Hypothalamus (tissue), 51 donors: ENCODE results near the gene AP2A2.

Source experiments
- DNase-seq, 51 donors: peaks; one replicate each; lab custom pipeline; 2025; lab: John Stamatoyannopoulos, UW

The AP2A2 gene

DNA sequence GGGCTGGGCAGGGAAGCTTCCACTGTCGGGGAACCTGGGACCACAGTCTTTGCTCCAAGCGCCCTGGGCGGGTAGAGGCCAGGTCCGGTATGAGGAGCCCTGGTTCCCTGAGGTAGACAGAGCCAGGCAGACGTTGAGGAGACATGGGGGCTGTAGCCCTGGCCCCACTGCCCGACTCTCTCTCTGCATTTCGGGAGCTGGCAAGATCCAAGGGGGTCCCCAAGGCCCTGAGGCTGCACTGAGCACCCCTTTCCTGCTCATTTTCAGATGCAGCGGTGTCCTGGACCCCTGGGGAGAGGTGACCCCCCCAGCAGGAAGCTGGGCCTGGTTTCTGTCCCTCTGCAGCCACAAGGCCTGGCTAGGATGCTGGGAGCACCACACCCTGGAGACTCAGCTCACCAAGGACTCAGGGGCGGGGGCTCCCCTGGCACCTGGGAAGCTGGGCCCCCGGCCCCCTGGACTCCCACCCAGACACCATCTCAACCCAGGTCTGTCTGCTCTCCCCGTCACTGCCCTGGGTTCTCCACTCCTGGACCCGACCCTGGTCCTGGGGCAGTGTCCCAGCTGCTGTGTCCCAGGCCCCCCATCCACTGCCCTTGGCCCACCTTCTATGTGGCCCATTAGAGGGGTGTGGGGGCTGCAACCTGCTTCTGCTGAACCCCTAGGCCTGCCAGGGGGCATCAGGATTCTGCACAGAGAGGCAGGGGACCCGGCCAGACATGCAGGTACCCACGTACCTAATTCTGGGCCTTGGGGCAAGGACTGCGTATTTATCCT, 125.9 kb downstream of the AP2A2 start:
- no peak for DNase-seq

DNA sequence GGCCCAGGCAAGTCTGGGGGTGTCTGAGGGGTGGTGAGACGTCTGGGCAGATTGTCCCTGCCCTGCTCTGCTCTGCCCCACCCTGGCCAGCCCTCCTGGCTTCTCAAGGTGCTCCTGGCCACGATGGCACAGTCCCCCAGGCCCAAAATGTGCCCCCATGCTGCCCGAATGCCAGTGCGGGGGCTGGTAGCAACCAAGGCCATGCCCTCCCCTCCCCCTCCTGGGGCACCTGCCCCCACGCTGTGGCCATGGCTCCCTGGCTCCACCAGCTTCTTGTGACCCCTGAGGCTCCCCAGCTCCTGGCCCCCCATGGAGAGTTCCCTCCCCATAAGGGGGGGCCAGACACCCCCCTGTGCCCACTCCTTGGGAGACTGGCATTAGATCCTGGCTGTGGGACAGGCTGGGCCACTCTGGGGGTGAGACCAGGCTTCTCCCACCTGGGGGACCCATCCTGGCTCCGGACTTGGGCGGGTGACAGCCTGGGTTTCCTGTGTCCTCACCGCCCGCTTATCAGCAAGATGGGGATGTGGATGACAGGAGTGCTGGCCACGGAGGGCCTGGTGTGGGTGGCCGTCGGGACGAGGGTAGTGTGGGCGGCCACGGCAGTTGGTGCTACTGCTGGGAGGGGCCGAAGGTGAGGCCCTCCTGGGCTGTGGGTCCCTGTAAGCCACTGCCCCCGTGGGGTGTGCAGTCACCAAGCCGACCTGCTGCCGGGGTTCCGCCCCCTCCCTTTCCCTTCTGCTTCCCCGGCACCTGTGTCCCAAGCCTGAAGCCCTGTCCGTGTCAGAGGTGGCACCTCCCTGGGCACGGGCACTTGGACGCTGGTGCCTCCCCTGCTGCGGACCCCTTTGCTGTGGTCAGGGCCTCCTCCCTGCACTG, 126.7 kb downstream of the AP2A2 start:
- no peak for DNase-seq

DNA sequence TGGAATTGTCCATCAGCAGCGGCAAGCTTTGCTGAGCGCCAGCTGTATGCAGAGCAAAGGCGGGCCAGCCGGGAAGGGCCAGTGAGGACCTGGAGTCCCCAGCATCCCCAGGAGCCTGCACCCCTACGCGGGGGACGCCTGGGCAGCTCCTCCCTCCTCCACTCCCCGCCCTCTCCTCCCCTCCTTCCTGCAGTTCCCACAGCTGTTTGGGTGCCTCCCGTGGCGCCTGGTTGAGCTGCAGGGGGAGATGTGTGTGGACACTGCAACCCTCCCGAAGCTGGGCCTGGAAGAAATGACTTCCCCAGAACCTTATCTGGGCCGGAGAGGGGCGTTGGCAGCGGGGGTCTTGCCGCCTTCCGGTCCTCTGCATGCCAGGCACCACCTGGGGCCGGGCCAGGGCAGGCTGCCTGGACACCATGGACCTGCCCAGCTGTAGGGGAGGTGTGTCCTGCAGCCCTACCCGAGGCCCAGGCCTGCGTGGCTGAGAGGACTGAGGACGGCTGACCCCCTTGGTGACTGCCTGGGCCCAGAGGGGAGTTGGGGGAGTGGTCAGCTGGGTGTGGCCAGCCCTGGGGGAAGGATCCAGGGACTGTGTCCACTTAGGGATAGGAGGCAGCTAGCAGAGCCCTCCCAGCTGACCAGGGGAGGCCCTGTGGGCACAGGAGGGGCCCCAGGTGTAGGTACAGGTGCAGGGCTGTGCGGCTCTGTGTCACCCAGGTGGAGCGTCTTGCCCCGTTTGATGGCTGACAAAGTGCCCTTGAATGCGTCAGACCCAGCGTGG, 127.6 kb downstream of the AP2A2 start:
- no peak for DNase-seq

DNA sequence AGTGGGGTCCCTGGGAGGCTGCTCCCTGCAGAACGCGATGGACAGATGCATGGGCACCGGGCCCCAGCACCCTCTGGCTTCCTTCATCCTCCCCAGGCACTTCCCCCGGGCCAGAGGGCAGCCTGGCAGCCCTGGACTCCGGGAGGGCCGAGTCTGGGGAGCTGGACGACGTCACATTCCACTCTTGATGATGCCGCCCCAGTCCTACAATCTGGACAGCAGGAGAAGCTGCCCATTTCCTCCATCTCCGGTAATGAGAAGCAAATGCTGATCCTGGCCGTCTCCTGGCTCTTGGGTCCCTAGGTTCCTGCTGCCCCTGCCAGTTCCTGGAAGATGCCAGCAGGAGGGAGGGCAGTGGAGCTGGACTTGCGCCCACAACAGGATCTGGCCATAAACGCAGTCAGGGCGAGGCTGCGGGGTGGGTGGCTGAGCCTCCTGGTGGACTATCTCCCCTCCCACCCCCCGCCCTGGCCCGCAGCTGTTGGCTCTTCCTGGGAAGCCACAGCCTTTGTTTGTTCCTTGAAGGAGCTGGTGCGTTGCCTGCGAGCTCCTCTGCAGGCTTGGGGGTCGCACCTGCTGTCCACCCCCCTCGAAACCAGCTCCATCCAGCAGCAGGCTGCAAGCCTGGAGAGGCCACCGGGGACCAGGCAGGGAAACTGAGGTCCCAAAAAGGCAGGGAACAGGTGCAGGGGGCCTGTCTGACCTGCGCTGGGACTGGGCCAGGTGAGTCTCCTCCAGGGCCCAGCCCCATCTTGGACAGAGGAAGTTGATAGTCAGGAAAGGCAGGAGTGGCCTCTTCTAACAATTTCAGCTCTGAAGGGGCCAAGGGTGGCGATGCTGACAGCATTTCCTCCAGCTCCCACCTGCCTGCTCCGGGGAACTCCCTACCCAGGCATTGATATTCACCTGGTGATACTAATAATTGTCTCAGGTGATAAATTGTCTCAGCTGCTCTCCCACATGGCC, 128.8 kb downstream of the AP2A2 start:
- DNase-seq, result no peak

DNA sequence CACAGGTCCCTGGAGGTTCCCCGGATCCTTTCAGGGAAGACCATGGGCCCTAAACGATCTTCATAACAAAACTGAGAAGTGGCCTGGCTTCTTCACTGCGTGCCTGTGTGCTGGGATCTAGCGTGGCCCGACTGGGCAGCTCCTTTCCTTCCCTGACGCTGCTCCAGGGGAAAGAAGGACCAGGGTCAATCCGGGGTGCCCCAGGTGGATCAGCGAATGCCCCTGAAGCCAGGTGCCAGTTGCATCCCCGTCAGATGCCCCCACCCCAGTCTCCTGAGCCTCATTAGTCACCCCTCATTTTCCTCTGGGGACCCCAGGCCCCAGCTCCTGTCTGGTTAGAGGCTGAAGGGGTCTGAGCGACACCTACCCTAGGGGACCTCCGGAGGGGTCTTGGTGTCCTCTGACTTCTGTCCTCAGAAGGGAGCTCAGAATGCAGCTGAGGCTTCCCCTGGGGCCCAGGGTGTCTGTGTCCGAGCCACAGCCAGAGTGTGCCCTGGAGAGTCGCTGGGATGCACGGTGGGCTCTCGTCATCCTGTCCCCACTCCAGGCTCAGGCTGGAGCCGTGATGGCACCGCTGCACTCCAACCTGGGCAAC, 129.5 kb downstream of the AP2A2 start:
- no peak for DNase-seq

DNA sequence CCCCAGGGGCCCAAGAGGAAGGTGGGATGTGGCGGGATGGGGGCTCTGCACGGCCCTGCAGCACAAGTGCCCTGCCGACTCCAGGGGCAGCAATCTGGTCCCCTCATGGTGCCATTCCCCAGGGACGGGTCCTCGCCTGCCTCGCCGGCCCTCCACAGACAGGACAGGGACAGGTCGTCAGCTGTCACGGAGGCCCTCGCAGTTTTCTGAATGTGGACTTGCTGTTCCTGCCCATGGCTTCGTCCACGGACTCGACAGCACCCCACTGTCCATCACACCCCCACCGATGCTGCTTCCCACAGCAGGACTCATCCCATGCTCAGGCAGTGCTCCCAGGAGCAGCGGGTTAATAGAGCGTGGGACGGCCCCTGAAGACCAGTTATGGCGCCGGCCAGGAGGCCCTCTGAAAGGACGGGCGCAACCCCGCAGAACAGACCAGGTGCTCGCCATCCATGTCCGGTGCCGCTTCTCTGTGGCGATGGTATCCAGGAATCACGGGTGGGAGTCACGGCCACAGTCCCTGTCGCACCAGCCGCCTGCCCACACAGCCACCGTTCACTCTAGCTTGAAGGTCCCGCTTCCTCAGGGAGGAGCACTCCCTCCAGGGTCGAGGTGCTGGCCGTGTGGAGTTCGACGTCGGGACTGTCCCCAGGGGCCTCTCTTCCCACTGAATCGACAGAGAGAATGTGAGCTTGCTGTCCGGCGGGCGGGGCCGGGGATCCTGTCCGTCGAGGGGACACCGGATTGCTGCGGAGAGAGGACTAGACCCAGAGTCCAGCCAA, 130.5 kb downstream of the AP2A2 start:
- DNase-seq, result no peak

DNA sequence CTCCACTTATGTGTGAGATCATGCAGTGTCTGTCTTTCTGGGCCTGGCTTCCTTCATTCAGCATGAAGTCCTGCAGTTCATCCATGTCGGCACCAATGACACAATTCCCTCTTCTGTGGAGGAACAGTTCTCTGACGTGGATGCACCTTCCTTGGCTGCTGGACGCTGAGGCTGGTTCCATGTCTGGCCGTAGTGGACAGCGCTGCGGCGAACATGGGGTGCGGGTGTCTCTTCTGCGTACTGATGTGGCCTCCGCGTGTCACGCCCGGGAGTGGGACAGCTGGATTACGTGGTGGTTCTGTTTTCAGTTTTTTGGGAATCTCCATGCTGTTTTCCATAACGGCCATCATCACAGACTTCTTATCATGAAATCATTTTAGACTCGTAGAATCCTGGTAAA, 132.1 kb downstream of the AP2A2 start:
- no peak for DNase-seq

DNA sequence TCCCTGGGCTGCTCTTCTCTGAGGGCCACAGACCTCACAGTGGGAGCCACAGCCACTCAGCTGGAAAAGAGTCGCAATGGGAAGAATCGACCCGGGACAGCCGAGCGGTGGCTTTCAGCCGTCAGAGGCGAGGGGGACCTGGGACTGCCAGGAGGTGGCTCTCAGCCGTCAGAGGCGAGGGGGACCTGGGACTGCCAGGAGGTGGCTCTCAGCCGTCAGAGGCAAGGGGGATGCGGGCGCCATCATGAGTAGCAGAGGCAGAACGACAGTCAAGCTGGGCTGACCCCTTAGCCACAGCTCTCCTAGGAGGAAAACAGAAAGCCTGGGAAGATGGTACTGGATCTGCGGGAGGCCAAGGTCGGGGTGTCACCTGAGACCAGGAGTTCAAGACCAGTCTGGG, 134.1 kb downstream of the AP2A2 start:
- DNase-seq, result no peak

DNA sequence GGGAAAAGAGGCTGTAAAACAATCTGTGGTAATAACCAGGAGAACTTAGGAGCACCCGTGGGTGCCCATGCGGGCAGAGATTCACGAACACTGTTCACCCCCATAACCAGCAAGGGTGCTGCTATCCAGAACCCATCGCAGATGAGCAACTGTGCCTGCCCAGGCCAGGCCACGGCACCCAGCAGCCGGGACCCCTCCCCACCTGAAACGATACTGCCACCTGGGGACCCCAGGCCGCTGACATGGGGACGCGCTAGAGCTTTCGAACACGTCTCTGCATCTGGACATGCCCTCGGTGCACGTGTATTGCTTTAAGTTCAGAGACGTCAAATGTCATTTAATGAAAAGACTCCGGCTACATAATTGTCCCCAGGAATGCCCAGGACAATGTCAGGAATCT, 134.7 kb downstream of the AP2A2 start:
- no peak for DNase-seq

DNA sequence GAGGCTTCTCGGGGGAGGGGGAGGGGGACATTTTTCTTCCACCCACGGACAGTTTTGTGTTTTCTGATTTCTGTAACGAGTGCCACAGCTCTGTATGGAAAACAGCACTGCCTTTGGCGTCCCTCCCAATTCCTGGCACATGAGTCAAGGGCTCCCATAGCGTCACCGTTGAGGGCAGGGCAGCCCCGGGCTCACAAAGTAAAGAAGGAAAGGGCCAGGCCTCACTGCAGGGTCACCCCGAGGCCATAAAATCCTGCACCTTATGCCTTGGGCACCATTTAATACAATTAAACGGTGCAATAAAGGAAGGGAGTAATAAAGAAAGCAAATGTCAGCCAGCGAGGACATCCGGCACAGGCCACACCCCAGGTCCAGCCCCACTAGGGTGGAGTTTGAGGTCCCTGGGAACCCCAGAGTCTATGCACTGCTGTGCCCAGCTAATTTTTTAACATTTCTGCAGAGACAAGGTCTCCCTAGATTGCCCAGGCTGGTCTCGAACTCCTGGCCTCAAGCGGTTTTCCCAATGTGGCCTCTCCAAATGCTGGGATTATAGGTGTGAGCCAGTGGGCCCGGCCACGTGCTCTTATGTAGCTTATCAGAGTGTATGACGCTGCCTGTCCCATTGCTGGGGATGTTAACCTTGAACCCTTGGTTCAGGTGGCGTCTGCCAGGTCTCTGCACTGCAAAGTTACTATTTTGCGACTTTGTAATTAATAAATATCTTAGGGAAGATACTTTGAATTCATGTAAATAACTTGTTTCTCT, 135.4 kb downstream of the AP2A2 start:
- no peak for DNase-seq
